Stimulated activated CD4-positive, alpha-beta T cell treated with anti-CD3 and anti-CD28 coated beads, Interleukin-1b, Interleukin-23, amount 100 ng/mL, for 1 hour (primary cell): ENCODE results near the gene POP7.
"Not testable (repeated sequence)": the region's sequence is repeated elsewhere in the genome, so short reads cannot be mapped to it uniquely, and the experiment has no call there.

Experiments
- DNase-seq, 2 donors: peaks; one replicate each; pipeline ENCODE4 v3.0.0-alpha.2; 2020; ENCODE audit warnings: low read depth in 2 of 2

Gene POP7

GRCh38 chr7:100705753-100706671 lies at the start of gene POP7:
Gene POP7, plus strand, starts transcription at chr7:100706121. Its CDS starts 710 bp downstream, at chr7:100706831.
- DNase-seq: peak; percentile 95 to 96

DNA sequence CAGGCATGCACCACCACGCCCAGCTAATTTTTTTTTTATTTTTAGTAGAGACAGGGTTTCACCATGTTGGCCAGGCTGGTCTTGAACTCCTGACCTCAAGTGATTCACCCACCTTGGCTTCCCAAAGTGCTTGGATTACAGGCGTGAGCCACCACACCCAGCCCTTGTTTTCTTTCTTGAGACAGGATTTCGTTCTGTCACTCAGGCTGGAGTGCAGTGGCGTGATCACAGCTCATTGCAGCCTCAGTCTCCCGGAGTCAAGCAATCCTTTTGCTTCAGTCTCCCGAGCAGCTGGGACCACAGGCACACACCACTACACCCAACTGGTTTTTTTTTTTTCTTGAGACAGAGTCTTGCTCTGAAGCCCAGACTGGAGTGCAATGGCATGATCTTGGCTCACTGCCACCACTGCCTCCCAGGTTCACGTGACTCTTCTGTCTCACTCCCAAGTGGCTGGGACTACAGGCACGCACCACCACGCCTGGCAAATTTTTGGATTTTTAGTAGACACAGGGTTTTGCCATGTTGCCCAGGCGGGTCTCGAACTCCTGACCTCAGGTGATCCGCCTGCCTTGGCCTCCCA lies 43.6 kb upstream of the POP7 start:
- not testable (repeated sequence) for DNase-seq

DNA sequence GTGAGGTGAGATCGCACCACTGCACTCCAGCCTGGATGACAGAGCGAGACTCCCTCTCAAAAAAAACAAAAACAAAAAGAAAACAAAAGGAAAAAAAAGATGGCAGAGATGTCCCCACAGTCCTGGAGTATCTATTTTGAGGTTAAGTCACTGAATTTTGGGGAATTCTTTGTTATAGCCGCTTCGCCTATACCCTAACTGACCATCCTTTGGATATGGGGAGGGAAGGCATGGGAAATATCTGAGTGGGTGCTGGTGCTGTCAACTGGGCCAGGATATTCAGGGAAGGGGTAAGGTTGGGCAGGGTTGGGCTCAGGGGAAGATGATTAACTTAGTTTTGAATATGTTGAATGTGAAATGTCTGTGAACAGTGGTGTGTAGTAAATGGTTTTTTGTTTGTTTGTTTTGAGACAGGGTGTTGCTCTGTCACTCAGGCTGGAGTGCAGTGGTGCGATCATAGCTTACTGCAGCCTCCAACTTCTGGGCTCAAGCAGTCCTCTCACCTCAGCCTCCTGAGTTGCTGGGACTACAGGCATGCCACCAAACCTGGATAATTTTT lies 40.7 kb upstream of the POP7 start:
- no peak for DNase-seq

- DNase-seq: no peak
Observed at GRCh38 chr7:100667331-100668068, 38.4 kb upstream of the POP7 start.

DNA sequence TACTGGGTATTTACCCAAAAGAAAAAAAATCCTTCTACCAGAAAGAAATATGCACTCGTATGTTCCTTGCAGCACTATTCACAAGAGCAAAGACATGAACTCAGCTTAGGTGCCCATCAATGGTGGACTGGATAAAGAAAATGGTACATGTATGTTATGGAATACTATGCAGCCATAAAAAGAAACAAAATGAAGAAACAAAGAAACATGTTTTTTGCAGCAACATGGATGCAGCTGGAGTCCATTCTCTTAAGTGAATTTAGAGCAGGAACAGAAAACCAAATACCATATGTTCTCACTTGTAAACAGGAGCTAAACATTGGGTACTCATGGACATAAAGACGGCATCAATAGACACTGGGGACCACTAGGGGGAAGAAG lies 37.9 kb upstream of the POP7 start:
- no peak for DNase-seq

DNA sequence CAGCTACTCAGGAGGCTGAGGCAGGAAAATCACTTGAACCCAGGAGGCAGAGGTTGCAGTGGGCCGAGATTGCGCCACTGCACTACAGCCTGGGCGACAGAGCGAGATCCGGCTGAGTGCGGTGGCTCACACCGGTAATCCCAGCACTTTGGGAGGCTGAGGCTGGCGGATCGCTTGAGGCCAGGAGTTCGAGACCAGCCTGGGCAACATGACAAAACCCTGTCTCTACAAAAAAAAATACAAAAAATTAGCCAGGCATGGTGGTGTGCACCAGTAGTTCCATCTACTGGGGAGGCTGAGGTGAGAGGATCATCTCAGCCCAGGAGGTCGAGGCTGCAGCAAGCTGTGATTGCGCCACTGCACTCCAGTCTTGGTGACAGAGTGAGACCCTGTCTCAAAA lies 36.8 kb upstream of the POP7 start:
- DNase-seq: not testable (repeated sequence)

- no peak for DNase-seq
Observed at GRCh38 chr7:100670074-100670473, 35.8 kb upstream of the POP7 start.

DNA sequence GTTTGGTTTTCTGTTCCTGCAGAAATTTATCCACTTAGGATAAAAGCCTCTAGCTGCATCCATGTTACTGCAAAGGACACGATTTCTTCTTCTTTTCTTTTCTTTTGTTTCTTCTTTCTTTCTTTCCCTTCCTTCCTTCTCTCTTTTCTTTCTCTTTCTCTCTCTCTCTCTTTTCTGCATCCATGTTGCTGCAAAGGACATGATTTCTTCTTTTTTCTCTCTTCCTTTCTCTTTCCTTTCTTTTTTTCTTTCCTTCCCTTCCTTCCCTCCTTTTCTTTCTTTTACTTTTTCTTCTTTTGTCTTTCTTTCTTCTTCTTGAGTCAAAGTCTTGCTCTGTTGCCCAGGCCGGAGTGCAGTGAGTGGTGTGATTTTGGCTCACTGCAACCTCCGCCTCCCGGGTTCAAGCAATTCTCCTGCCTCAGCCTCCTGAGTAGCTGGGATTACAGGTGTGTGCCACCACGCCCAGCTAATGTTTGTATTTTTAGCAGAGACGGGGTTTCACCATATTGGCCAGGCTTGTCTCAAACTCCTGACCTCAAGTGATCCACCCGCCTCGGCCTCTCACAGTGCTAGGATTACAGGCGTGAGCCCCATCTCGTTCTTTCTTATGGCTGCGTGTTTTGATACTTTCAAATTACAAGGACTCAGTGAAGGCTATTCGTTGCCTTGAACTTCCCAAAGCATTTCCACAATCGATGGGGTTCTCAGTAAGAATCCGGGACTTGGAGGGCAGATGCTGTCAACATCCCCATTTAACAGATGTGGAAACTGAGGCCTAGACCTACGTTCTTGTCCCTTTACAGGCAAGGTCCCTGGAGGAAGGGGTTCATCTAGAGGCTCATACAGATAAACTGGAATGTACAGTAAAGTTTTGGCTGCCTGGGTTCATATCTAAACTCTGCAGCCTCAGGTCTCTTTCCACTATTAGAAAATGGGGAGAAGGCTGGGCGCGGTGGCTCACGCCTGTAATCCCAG lies 34.3 kb upstream of the POP7 start:
- no peak for DNase-seq

DNA sequence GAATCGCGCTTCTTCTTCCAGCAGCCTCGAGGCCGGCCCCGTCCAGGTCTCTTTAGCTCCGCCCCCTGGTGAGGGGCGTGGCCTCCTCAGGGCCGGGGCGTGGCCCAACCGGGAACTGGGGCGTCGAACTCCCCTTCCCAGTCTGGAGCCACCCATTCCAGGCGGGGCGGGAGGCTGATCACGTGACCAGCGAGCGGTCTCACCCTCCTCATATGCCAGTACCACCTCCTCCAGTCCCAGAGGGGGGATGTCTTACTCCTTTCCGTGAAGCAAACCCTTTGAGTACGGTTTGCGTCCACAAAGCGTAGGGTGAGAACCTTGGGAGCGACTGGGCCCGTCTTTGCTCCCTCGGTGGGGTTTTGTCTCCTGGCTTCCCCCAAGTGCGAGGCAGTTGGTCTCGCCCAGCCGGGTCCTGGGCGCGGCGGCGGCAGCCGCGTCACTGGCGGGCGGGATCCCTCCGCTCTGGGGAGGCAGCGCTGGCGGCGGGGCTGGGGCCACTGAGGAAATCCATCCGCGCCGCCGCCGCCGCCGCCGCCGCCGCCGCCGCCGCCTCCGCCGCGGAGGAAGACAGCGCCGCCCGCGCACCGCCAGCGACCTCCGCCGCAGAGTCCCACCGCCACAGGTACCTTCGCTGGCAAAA lies 32.5 kb upstream of the POP7 start, which contains the start of gene GNB2:
TSS of gene GNB2 (plus strand) at position 439 of the 640 bp plus-strand sequence. CDS start 2,526 bp downstream, outside the sequence.
- peak; percentile 95 to 99 for DNase-seq

DNA sequence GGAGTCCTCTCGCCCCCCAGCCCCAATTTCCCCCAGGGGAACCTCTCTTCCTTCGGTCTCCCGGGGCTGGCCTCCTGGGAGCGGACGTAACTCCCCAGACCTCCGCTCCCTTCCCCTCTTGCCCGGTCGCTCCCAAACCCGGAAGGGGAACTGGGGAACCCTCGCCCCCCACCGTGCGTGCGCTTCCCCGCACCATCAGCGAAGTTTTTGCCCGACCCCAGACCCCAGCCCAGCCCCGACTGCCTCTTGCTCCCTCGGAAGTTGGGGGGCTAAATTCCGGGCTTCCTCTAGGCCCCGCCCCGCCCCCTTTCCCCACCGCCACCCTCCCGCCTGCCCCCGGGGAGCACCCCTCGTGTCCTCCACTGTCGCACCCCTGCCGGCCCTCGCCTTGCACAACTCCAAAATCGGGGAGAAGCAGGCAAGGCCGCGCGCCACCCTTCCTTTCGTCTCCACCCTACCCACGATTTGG lies 31.9 kb upstream of the POP7 start:
- DNase-seq: no peak

DNA sequence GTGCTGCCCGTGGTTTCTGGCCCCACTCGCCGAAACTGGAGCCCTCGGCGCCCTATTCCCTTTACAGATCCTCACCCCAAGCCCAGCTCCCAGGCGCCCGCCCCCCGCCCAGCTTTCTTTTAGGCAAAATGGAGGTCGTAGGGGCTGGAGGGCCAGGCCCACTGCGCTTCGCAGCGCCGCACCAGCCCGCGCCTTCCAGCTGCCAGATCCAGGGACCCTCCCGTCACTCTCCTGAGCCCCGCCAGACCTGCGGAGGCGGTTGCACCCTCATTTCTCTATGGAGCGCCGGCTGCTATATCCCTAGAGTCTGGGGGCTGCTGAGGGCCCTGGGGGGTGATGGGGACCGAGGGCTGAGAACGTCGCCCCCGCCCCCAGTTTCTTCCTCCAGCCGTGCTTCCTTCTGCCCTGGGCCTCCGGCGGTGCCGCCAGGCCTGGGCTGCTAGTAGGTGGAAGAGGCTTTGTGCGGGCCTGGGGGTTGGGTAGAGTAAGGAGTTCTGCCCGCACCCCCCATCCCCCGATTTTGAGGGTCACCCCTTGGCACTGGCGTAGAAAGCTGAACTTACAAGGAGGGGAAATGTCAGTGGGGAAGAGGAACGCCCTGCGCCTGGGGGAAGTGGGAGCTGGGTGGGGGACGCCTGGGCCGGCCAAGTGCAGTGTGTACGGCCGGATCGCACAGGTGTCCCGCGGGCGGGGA lies 31.4 kb upstream of the POP7 start:
- DNase-seq: no peak

- no peak for DNase-seq
Observed at GRCh38 chr7:100675105-100675451, 30.8 kb upstream of the POP7 start.

GRCh38 chr7:100675581-100676350 lies 30.2 kb upstream of the POP7 start:
- DNase-seq: peak; percentile 39 to 73

GRCh38 chr7:100676501-100677306 lies 29.2 kb upstream of the POP7 start:
- no peak for DNase-seq

- DNase-seq: no peak
Observed at GRCh38 chr7:100677308-100678267, 28.3 kb upstream of the POP7 start.

DNA sequence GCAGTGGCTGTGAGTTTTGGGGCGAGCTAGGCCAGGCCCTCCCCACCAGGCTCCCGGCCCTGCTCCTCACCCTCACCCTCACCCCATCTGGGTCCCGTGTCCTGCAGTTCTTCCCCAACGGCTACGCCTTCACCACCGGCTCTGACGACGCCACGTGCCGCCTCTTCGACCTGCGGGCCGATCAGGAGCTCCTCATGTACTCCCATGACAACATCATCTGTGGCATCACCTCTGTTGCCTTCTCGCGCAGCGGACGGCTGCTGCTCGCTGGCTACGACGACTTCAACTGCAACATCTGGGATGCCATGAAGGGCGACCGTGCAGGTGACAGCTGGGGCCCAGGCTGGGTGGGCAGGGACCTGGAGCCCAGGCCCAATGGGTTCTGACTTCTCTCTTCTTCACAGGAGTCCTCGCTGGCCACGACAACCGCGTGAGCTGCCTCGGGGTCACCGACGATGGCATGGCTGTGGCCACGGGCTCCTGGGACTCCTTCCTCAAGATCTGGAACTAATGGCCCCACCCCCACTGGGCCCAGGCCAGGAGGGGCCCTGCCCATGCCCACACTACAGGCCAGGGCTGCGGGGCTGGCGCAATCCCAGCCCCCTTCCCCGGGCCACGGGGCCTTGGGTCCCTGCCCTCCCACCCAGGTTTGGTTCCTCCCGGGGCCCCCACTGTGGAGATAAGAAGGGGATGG lies 27.5 kb upstream of the POP7 start:
- DNase-seq: no peak
